CD4-positive, alpha-beta T cell treated with Interleukin-6 at 100 ng/mL for 8 hours (primary cell): ENCODE results near the gene RNF157.

Source experiments
- DNase-seq: peaks from one replicate; pipeline ENCODE4 v3.0.0-alpha.2; 2020; ENCODE audit warnings: mixed read lengths, low spot score

Gene RNF157

DNA sequence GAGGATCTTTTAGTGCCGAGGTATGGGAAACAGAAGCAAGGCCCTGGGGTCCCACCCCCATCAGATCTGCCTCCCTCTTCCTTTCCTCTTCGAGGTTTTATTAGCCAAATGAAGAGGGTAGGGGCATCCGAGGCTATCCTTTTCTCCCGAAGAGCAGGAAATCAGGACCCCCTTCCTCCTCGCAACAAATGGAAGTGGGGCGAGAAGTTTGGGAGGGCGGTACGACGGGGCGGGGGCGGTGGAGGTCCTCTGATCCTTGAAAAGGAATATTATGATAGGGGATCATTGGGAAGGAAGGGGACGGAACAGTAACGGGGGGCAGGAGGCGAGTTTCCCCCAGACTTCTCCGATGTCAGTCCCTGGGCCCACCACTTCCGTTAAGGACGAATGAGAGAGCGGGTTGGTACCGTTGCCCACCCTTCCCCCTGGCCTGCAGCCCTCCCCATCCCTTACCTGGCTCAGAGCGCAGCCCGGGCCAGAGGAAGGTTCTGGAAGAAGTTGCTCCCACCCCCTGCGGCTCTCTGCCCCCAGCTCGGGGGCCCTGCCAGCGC, 99.6 kb downstream of the RNF157 start:
- DNase-seq: no peak

DNA sequence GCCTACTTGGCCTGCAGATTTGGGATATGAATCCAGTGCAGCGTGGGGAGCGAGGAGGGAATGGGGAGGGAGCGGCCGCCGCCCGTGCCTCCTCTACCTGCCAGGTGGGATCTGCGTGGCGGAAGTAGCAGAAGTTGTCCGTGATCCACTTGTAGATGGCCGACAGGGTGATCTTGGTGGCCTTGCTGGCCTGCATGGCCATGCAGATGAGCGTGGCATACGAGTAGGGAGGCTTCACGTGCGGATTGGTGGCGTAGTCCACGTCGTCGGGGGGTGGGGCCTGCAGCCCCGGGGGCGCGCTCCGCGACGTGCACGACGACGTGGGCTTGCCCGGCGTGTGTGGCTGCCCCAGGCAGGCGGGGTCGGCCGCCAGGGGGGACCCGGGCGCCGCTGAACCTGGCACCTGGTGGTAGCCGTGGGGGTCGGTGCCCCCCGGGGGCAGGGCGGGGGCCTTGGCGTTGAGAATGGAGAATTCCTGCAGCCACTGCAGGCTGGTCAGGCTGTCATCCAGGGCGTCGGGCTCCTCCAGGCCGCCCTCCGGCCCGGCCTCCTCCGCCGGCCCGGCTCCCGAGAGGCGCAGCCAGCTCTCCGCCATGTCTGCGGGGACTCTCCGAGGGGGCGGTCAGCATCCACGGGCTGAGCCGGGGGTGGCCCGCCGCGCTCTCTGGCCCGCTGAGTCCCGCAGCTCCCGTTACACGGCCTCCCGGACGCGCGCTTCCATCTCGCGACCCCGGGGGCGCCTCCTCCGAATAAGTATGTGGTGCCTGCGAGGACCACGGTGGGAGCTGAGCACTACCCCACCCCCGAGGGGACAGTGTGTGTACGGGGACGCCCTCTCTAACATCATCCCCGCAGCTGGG, 100.3 kb downstream of the RNF157 start:
- no peak for DNase-seq

- DNase-seq: no peak
Measured at GRCh38 chr17:76138896-76139752, 101.2 kb downstream of the RNF157 start.

GRCh38 chr17:76138234-76138895, 101.9 kb downstream of the RNF157 start:
- no peak for DNase-seq

- no peak for DNase-seq
Measured at GRCh38 chr17:76137351-76138233, 102.7 kb downstream of the RNF157 start.

- no peak for DNase-seq
Measured at GRCh38 chr17:76137001-76137350, 103.3 kb downstream of the RNF157 start.

GRCh38 chr17:76136276-76137000, 103.9 kb downstream of the RNF157 start:
- DNase-seq: no peak

DNA sequence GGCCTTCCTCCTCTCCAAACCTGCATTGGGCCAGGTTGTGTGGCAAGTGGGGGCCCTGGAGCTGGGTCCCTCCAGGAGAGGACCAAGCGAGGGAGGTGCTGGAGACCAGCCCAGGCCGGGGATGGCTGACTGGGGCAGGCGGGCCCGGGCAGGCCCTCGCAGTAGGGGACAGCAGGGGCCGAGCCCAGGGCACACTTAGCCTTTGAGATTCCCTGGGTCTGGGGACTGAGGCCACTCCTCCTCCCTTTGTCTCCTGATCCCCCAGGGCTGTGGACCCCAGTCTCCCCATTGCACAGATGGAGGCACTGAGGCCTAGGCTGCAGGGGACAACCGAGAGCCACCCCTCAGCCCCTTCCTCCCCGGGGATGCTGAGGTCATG, 104.5 kb downstream of the RNF157 start:
- no peak for DNase-seq

- no peak for DNase-seq
Measured at GRCh38 chr17:76134911-76135809, 105.1 kb downstream of the RNF157 start.

DNA sequence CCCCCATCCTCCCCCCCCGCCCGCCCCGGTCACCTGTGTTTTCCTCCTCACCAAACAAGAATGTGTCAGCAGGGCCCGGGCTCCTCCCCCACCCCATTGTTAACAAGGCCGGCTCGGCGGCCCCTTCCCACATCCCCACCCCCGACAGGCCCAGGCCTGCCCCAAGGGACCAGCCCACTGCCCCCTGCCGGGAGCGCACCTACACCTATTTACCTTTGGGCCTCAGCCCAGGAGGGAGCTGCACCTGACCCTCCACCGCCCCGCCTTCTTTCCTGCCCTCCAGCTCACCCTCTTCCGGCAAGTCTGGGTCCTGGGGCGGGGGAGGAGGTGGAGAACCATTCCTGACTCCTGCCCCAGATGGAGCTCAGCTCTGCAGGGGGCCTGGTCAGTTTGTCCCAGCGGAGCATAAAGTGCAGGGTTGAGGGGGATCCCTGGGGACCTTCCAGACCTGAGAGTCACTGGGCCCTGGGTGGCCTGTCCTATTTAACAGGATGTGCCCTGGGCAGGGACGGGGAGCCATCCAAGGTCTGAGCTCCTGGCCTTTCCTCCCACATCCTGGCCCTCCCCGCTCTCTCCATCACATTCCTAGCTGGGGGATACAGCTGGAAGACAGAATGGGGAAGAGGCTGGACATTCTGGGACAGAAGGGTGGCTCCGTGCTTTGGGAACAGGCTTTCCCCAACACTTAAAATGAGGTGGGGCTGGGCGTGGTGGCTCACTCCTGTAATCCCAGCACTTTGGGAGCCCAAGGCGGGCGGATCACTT, 107.5 kb downstream of the RNF157 start:
- DNase-seq: no peak

DNA sequence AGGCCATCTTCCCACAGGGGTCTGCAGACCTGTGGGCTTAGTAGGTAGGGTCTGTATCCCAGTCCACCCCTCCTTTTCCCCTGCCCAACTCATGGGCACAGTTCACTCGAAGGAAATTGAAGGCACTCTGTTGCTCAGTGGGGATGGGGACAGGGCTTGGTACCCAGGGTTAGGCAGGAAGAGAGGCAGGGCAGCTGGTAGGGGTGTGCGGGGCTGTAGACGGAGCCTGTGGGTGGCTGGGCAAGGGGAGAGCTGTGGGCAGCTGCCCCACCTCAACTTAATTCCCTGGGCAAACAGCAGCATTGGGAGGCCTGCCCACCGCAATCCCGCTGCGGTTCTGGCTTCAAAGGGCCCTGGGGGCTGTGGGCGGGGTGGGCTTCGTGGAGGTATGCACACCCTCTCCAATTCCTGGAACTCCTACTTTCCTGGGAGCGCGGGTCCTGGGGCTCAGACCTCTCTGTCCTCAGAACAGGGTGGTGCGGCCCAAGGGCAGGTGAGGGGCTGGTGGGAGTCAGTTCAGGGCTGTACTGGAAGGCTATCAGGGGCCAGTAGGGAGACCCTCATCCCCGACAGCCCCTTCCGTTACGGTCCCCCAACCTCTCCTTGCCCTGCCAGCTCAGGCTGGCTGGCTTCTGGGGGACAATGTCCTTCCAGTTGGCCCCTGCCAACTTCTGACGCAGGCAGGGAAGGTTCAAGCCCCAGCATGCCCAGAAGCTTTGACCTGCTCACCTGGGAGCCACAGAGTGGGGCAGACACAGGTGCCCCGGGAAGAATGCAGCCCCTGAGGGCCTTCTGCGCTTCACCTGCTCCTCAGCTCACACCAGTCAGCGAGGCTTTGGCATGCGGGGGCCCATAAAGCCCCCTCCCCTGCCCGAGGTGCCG, 108.4 kb downstream of the RNF157 start:
- DNase-seq: no peak

DNA sequence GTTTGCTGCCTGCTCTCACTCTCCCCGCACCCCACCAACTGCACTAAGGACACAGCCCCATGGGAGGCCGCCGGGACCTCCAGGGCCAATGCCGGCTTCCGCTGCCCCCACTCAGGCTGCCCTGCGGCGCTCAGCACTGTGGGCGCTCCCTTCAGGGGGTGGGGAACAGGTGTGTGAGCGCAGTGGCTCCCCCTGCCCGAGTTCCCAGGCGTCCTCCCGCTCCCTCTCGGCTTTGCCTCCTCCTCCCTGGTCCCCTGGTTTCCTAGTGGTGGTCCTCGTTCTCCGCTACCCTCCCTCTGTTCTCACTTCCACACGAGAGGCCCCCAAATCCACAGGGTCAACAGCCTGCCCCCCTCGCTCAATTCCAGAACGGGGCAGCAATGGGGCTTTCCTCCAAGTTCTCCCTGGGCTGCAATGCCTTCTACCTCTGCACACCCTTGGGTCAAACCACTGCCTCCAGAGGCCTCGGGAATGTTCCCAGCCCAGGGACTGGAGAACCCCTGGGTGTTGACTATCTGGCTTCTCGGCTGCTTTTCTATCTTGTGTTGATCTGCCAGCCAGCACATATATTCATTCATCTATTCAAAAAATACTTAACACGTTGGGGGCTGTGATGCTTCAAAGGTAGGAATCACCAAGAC, 109.1 kb downstream of the RNF157 start:
- no peak for DNase-seq

GRCh38 chr17:76130473-76130872, 109.8 kb downstream of the RNF157 start:
- DNase-seq: no peak

DNA sequence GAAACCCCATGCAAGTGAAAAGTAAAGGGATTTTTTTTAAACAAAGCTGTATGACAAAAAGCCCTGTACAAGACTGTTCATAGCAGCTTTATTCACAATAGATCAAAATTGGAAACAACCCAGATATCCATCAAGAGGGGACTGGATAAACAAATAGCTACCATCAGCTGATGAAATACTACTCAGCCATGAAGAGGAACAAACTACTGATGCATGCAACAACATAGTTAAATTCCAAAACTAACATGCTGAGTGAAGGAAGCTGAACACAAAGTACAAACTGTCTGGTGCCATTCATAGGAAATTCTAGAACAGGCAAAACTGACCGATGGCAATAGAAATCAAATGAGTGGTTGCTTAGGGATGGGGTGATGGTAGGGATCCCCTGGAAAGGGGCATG, 114.4 kb downstream of the RNF157 start:
- no peak for DNase-seq

GRCh38 chr17:76125391-76125675, 115.0 kb downstream of the RNF157 start:
- DNase-seq: no peak

DNA sequence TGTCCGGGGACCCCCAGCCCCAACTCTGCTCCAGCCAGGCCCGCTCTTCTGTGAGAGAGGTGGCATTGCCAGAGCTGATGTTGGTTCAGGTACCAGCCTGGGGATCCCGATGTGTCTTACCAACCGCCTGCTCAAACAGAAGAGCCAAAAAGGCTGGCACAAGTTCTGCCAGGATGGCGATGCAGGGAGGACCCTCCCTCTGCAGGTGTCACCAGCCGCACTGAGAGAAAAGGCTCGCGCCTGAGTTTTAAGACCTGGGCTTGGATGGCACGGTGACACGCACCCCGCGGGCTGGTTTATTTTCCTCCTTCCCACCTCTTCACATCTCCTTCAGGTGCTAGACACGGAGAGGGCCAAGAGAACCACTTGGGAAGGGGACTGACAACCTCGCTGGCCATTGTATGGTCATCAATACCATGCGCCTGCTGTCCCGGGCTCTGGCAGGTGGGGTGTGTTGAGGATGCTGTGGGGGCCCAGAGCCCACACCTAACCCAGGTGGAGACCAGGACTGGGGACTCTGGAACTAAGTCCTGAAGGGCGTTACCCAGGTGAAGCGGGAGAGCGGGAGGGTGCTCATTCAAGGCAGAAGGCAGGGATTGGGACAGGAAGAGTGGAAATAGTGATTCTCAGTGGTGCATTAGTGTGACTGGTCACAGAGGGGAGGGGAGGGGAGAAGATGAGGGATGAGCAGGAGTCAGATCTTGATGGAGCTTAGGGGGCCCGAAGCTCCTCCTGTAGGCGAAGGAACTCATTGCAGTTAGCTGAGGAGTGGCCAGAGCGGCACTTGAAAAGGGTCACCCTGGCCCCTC, 115.5 kb downstream of the RNF157 start:
- DNase-seq: no peak
